Body of pancreas (tissue), 4 donors: ENCODE results near the gene CHCHD3. TPM values are rescaled to one million over a fixed set of nuclear protein-coding genes. Genes with fewer than 3 reads are reported as not detected.

Experiments
- ATAC-seq: fragments of 150-250 bp; one replicate; pipeline ENCODE4 v1.9.1; 2016
- DNase-seq, 4 donors: peaks; one replicate each; pipeline ENCODE4 v3.0.0-alpha.2; 2019
- H3K27ac ChIP-seq, 4 donors: fragments of 200-600 bp; sonication (generic); 1 replicate in 3 of 4; 2 replicates in 1 of 4; pipeline versions ENCODE4 v1.5.1 to v1.6.1; 2016 to 2019; ENCODE audit warnings: mild to moderate bottlenecking in 1 of 4, mixed read lengths in 1 of 4, moderate library complexity in 1 of 4
- H3K27me3 ChIP-seq, 2 donors: fragments of 200-600 bp; sonication (generic); one replicate each; pipeline ENCODE4 v1.6.0; 2016; ENCODE audit warnings: mild to moderate bottlenecking in 1 of 2
- H3K36me3 ChIP-seq, 2 donors: fragments of 200-600 bp; sonication (generic); replicated peaks in 1 of 2; 2 replicates each; pipeline ENCODE4 v1.5.1; 2016; ENCODE audit warnings: low read depth in 2 of 2; ENCODE audit not compliant: insufficient read depth in 1 of 2
- H3K4me1 ChIP-seq: fragments of 200-600 bp; sonication (generic); one replicate; pipeline ENCODE4 v1.6.0; 2016
- H3K4me3 ChIP-seq, 2 donors: fragments of 200-600 bp; sonication (generic); 1 replicate in 1 of 2; 2 replicates in 1 of 2; pipeline ENCODE4 v1.5.1; 2016 to 2019
- H3K9me3 ChIP-seq, 3 donors: fragments of 200-600 bp; sonication (generic); 1 replicate in 2 of 3; 2 replicates in 1 of 3; pipeline ENCODE4 v1.5.1; 2016
- POLR2A ChIP-seq, 3 donors: fragments of 450-650 bp; IDR thresholded peaks; one replicate each; pipeline ENCODE4 v1.6.1; 2016; ENCODE audit warnings: antibody characterized with exemption in 3 of 3, mild to moderate bottlenecking in 2 of 3
- WGBS, 2 donors: methylation state at CpG; one replicate each; pipeline ENCODE4 v1.1.5; 2017; 5-methylcytosine and 5-hydroxymethylcytosine counted together
- intact Hi-C: fragments of 100-400 bp; cut with DNase I; formaldehyde crosslinking; loops from one replicate; pipeline ENCODE4 v1.15.1; 2023
- total RNA-seq, 2 donors: library from RNA; depleted of rRNA; stranded (reverse); fragments of >200 nt; gene quantifications; one replicate each; pipeline ENCODE4 v1.1.0, GENCODE V29; 2016
- TF ChIP-seq, protein P1 (sequence below), 7 experiments: fragments of 450-650 bp in 4 of 7; fragments of 200-600 bp in 3 of 7; sonication (generic) in 3 of 7; IDR thresholded peaks; one replicate each; pipeline ENCODE4 v1.5.1; 2016 to 2019; ENCODE audit warnings: antibody characterized with exemption in 7 of 7

The CHCHD3 gene
- total RNA-seq, 2 donors from 2014 or later: 24.4 to 32.6 TPM

DNA sequence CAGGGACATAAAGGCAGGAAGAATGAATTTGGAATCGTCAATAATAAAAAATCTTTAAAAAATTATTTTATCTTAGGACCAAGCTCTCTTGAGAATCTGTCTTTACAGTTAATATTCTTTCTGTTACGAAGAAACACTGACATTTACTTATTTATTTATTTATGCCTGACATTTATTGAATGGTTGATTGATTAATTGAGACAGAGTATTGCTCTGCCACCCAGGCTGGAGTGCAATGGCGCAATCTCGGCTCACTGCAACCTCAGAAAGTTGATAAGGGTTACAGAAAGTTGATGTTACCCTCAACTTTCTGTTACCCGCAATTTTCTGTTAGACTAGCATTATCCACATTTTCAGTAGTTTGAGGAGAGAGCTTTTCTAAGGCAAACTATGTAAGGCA is 70.1 kb downstream of the CHCHD3 start:
- WGBS, 2 donors: 60 to 77% methylated on average over 5 of the region's 5 CpGs

GRCh38 chr7:133009426-133010252 is 72.3 kb downstream of the CHCHD3 start:
- Histone ChIP-seq H3K27ac (no peak overlapping the region), H3K27me3 (no peaks in the 10 kb centered on the region), H3K9me3 (no peaks in the 10 kb centered on the region), H3K36me3 (no peaks in the 10 kb centered on the region), H3K4me3 (no peak overlapping the region), H3K4me1 (no peaks in the 10 kb centered on the region)
- DNase-seq: no peak
- intact Hi-C loops: no loop called here
- no peak for TF ChIP-seq POLR2A (IDR thresholded peaks at IDR 0.05)
- TF ChIP-seq, protein P1, sequence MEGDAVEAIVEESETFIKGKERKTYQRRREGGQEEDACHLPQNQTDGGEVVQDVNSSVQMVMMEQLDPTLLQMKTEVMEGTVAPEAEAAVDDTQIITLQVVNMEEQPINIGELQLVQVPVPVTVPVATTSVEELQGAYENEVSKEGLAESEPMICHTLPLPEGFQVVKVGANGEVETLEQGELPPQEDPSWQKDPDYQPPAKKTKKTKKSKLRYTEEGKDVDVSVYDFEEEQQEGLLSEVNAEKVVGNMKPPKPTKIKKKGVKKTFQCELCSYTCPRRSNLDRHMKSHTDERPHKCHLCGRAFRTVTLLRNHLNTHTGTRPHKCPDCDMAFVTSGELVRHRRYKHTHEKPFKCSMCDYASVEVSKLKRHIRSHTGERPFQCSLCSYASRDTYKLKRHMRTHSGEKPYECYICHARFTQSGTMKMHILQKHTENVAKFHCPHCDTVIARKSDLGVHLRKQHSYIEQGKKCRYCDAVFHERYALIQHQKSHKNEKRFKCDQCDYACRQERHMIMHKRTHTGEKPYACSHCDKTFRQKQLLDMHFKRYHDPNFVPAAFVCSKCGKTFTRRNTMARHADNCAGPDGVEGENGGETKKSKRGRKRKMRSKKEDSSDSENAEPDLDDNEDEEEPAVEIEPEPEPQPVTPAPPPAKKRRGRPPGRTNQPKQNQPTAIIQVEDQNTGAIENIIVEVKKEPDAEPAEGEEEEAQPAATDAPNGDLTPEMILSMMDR (IDR thresholded peaks at IDR 0.05): no peak
- ATAC-seq: no peak
- 89 to 90% methylated on average over 7 of the region's 7 CpGs for WGBS, 2 donors

More for the DNA sequence above, 70.1 kb downstream of the CHCHD3 start:
- intact Hi-C loops: no loop called here
- Histone ChIP-seq H3K4me1 (no peaks in the 10 kb centered on the region), H3K27ac (no peak overlapping the region), H3K4me3 (no peak overlapping the region), H3K9me3 (no peaks in the 10 kb centered on the region), H3K27me3 (no peaks in the 10 kb centered on the region), H3K36me3 (no peaks in the 10 kb centered on the region)
- DNase-seq: no peak
- no peak for ATAC-seq
- no peak for TF ChIP-seq POLR2A (IDR thresholded peaks at IDR 0.05)
- TF ChIP-seq, protein P1 (IDR thresholded peaks at IDR 0.05): no peak

DNA sequence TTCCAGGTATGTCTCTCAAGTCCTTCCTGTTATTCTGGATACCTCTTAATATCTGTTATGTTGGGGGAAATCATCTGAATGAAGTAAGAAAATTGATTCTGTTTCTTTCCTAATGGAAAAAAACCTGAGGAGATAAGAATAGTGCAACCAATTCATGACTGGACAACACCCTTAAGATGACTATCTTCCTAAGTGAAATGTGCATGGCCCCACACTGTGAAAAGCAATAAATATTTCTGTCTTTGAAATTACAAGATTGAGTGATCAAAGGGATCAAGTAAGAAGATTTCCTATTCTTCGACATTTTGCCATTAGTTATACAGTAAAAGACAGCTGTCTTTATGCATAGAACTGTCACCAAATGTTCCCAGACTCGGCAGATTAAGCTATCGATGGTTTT is 73.9 kb downstream of the CHCHD3 start:
- ATAC-seq: no peak
- DNase-seq: no peak
- Histone ChIP-seq H3K4me3 (no peak overlapping the region), H3K27me3 (no peaks in the 10 kb centered on the region), H3K4me1 (peaks cover 7% of the 10 kb centered on the region), H3K36me3 (no peaks in the 10 kb centered on the region), H3K27ac (no peak overlapping the region), H3K9me3 (no peaks in the 10 kb centered on the region)
- TF ChIP-seq POLR2A (IDR thresholded peaks at IDR 0.05): no peak
- TF ChIP-seq, protein P1 (IDR thresholded peaks at IDR 0.05): no peak
- intact Hi-C loops: no loop called here
- 90 to 94% methylated on average over 3 of the region's 3 CpGs for WGBS, 2 donors

DNA sequence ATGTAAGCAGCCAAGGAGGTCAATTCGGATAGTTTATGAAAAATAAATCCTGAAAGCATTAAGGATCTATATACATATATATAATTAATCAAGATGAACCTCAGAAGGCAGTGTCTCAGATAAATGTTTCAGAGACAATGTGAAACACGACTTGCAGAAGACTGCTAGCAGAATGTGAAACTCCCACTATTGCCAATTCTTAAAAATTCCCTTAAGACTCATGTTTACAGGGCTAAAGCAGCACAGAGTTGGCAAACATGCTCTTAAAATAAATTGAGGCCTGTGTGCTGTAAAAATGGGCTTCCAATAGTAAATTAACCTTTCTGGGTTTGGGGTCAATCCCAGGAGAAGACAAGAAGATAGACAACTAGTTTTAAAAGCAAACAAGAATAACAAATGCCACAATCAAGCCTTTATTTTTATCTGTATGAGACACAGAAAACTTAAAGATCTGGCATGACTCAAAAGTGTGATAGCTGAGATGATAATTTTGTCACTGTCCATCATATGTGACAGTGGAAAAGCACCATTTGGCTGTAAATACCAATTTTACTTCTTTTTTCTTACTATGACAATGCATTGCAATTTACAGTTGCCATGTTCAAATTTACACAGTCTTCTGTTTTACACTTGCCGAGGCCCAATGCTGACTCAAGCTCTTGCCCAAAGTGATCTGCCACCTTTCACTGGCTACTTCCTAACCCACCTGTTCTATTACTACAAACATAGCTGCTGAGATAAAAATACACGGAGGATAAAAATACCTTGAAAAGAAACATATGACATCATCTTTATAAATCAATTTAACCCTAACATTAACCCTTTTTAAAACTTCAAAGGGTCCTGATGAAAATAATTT is 78.6 kb downstream of the CHCHD3 start:
- H3K27me3 ChIP-seq: no peaks in the 10 kb centered on the region
- H3K4me1 ChIP-seq: peaks cover 13% of the 10 kb centered on the region
- no peak overlapping the region for H3K4me3 ChIP-seq
- H3K9me3 ChIP-seq: no peaks in the 10 kb centered on the region
- no peak for DNase-seq
- 45 to 47% methylated on average over 4 of the region's 4 CpGs for WGBS, 2 donors
- H3K27ac ChIP-seq: no peak overlapping the region
- no peaks in the 10 kb centered on the region for H3K36me3 ChIP-seq
- no peak for TF ChIP-seq POLR2A (IDR thresholded peaks at IDR 0.05)
- TF ChIP-seq, protein P1 (IDR thresholded peaks at IDR 0.05): no peak
- intact Hi-C loops: no loop called here
- no peak for ATAC-seq
